GM18520 (cell line): ENCODE results near the gene AKNA.
"Not testable (repeated sequence)": the region's sequence is repeated elsewhere in the genome, so short reads cannot be mapped to it uniquely, and the experiment has no call there.

Experiments used
- ATAC-seq: cut with Tn5 transposase; IDR thresholded peaks from one replicate; pipeline ENCODE4 v1.9.1; 2021; ENCODE audit not compliant: unreplicated experiment

Gene AKNA

DNA sequence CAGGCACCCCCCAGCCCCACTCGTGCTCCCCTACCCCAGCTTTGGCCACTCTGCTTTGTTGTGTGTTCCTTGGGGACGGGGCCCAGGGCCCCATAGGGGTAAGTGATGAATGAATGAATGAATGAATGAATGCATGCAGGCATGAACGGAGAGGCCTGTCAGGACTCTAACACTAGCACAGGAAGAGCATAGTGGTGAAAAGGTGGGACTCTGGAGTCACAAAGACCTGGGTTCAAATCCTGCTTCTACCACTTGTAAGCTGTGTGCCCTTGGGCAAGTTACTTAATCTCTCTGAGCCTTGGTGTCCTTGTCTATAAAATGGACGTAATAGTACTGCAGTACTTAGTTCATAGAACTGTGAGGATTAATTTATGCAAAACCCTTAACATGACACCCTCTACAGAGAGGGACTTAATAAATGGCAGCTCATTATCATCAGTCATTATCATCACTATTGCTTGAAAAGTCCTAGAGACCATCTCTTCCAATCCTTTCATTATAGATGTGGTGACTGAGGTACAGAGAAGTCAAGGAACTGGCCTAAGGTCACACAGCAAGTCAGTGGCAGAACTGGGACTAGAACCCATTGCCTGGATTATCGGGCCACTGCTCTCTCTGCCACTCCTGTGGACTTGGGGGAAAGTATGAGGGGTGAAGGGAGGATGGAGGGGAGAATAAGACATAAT, 44.9 kb downstream of the AKNA start:
- no peak for ATAC-seq

GRCh38 chr9:114341991-114342390, 45.8 kb downstream of the AKNA start:
- ATAC-seq: no peak

GRCh38 chr9:114341152-114341830, 46.5 kb downstream of the AKNA start:
- ATAC-seq: no peak

DNA sequence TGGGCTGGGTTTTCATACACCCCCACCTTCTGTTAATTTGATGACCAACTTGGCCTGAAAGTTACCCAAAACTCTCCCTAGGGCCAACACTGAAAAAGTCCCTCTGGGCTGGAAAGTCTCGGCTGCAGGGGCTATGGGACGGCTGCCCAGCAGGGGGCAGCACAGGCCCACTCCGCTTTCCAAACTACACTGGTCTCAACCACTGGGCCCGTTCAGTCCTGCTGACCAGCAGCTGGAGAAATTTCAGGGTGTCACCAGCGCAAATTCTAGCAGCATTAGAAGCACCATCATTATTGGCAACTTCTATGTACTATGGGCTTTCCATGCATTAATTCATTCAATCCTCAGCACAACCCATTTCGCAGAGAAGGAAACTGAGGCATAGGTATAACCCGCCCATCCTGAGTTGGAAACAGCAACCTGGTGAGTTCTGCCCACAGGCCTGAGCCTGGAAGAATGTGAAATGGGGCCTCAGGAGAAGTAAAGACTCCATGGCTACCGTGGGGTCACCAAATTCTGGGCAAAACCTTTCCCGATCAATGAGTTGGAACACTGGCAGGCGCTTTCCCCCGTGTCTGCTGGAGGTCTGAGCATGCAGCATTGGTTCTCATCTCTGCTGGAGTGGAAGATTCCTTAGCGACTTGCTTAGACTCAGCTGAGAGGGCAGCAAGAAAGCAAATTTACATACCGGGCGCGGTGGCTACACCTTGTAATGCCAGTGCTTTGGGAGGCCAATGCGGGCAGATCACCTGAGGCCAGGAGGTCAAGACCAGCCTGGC, 48.5 kb downstream of the AKNA start:
- ATAC-seq: no peak

DNA sequence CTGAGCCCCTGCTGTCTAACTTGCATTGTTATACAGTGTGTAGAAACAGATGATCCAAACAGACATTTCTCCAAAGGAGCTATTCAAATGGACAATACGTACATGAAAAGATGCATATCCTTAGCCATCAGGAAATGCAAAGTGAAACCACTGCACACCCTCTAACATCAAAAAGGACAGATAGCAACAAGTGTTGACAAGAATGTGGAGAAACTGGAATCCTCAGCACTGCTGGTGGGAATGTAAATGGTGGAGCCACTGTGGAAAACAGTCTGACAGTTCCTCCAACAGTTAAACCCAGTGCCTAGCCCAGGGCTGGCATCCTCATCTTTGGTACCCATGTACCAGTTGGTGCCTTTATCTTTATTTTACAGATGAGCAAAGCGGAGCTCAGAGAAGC, 49.6 kb downstream of the AKNA start:
- ATAC-seq: no peak

- ATAC-seq: no peak
Observed at GRCh38 chr9:114336699-114337395, 50.9 kb downstream of the AKNA start.

- no peak for ATAC-seq
Observed at GRCh38 chr9:114336157-114336556, 51.6 kb downstream of the AKNA start.

DNA sequence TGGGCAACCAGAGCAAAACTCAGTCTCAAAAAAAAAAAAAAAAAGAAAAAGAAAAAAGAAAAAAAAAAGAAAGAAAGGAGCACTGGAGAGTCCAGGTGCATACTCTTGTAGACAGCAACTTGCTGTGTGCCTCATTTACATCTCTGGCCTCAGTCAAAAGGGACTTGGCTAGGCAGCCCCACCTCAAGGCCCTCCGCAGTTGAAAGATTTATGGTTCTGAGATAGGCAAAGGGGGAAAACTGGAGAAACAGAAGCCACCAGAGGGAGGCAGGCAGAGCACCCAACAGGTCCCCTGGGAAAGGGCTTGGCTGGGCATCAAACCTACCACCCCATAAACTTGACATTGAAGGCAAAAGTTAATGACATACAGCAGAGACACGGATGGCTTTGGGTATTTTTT, 52.0 kb downstream of the AKNA start:
- ATAC-seq: no peak

DNA sequence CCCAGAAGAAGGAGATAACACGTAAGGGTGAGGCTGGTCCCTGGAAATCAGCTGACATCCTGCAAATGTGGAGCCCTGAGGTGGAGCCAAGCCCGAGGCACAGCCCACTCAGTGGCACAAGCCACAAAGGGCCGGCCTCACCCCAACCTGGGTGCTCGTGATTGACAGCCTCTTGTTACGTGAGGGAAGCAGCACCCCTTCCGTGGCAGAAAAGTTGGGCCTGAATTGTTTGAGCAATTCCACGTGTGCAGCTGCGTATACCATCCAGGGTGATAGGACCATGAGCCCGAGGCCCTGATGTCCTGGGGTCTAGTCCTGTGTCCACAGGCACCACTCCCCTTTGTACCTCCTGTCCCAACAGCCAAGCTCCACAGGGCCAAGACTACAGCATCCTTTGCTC, 53.3 kb downstream of the AKNA start:
- ATAC-seq: no peak

GRCh38 chr9:114333718-114334117, 54.1 kb downstream of the AKNA start:
- not testable (repeated sequence) for ATAC-seq

GRCh38 chr9:114332474-114333040, 55.2 kb downstream of the AKNA start:
- ATAC-seq: not testable (repeated sequence)

DNA sequence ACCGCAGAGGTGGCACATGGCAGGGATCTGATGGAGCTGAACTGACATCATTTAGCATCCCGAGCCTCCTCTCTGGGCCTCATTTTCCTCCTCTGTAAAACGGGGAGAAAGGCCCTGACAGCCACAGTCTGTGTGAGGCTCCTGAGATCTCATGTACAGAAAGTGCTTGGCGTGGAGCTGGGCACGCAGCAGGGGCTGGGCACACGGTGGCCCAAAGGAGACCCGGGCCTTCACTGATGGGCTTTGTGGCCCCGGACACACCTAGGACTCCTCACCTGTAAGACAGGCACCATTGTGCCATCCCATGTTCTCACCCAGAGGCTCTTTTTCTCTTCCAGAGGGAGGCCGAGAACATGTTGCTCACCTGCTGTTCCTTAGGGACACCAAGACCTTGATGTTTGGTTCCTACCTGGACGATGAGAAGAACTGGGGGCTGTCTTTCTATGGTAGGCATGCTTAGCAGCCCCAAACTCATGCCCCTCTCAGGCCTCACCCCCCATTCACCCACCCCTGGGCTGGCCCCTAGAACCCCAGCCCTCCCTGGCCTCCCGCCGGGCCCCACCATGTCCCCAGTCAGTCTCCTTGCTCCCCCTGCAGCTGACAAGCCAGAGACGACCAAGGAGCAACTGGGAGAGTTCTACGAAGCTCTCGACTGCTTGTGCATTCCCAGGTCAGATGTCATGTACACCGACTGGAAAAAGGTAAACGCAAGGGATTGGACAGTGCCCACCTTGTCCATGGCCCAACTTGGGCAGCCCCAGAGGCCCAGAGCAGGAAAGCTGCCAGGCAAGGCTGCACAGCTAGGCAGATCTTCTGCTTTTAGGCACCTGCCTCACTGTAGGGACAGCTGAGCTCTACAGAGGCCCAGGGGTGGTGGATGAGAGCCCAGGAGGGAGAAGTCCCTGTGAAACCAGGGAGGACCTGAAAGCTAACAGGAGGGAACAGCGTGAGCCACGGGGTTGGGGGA, 56.3 kb downstream of the AKNA start:
- not testable (repeated sequence) for ATAC-seq

DNA sequence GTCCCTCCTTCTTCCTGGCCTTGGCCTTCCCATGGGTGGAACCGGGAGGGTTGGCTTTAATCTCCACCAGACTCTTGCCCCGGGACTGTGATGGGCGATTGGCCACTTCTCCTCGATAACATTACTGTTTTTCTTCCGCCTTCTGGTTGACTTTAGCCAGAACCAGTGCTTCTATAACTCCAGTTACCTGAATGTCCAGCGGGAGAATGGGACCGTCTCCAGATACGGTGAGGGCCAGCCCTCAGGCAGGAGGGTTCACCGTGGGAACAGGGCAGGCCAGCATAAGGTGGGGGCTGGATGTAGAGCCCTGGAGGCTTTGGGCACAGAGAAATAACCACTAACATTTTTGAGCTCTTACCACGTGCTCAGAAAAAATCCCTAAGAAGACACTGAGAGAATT, 57.1 kb downstream of the AKNA start:
- ATAC-seq: no peak

- not testable (repeated sequence) for ATAC-seq
Observed at GRCh38 chr9:114329625-114330022, 58.2 kb downstream of the AKNA start, which contains the start of gene ORM2. Gene ORM2 (plus strand): TSS chr9:114329869. CDS start chr9:114329905, 36 bp downstream.

DNA sequence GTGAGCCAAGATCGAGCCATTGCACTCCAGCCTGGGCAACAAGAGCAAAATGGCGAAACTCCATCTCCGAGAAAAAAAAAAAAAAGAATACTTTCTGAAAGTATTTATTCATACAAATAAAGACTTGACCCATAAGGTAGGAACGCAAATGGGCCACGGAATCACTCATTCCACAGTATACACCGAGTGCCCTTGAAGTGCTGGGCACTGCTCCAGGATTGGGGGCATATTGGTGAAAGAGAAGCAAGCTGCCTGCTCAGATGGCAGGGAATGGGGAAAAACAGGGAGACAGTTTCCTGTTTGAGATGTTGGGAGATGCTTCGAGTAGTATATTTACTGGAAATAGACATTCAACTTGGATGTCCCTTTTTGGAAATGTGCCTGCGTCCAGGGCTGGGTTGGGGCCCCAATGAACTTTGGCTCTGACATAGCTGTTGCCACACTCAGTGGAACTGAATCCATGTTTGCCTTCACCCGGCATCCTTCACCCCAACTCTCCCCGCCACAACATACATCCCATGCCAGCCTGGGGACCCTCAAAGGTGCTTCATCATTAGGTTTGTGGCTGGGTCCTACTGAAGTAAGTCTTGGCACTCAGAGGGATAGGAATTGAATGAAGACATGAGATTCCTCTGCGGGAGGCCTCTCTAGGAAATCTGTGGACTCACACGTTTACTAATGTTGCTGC, 58.7 kb downstream of the AKNA start:
- not testable (repeated sequence) for ATAC-seq

DNA sequence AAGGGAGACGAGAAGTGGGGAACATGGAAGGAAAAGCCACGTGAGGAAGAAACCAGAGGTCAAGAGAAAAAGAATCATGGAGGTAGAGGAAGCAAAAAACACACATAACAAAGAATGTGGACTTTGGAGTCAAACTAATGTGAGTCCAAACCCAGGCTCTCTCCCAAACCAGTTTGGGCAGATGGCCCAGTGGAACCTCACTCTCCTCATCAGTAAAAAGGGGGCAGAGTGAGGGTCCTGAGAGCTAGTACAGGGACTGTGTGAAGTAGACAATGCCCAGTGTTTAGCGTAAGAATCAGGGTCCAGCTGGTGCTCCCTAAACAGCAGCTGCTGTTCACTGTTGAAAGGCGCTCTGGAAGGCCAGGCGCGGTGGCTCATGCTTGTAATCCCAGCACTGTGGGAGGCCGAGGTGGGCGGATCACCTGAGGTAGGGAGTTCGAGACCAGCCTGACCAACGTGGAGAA, 59.4 kb downstream of the AKNA start:
- not testable (repeated sequence) for ATAC-seq

DNA sequence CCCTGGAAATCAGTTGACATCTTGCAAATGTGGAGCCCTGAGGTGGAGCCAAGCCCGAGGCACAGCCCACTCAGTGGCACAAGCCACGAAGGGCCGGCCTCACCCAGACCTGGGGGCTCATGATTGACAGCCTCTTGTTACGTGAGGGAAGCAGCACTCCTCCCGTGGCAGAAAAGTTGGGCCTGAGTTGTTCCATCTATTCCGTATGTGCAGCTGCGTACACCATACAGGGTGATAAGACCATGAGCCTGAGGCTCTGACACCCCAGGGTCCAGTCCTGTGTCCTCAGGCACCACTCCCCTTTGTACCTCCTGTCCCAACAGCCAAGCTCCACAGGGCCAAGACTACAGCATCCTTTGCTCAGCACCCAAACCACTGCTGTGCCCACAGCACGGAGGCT, 60.0 kb downstream of the AKNA start:
- ATAC-seq: no peak

- ATAC-seq: not testable (repeated sequence)
Observed at GRCh38 chr9:114325684-114326254, 62.0 kb downstream of the AKNA start.

- ATAC-seq: not testable (repeated sequence)
Observed at GRCh38 chr9:114324965-114325364, 62.8 kb downstream of the AKNA start.
